Activated T-helper 2 cell treated with anti-CD3 and anti-CD28 coated beads, Interferon-gamma antibody, Interleukin-2, Interleukin-4, amounts not matched to agents 10 μg/mL and 5 μg/mL and 100 μg/mL, durations not matched to agents 14 hours and 24 hours and 36 hours (primary cell): Measurements from ENCODE around the gene CLIC1. TPM values are rescaled to one million over a fixed set of nuclear protein-coding genes. Genes with fewer than 3 reads are reported as not detected.
"Not testable (repeated sequence)": the region's sequence is repeated elsewhere in the genome, so short reads cannot be mapped to it uniquely, and the experiment has no call there.

Source experiments
- DNase-seq: peaks from one replicate; pipeline ENCODE4 v3.0.0; 2021; ENCODE audit warnings: low spot score
- H3K27ac Mint-ChIP-seq: one replicate; pipeline ENCODE4 v1.8.0; 2021; ENCODE audit warnings: mixed read lengths
- H3K27me3 Mint-ChIP-seq: one replicate; pipeline ENCODE4 v1.8.0; 2021; ENCODE audit warnings: low read depth, mixed read lengths
- H3K36me3 Mint-ChIP-seq: one replicate; pipeline ENCODE4 v1.8.0; 2021; ENCODE audit warnings: low read depth, mixed read lengths
- H3K4me1 Mint-ChIP-seq: one replicate; pipeline ENCODE4 v1.8.0; 2021; ENCODE audit warnings: low read depth, mixed read lengths
- H3K4me3 Mint-ChIP-seq: one replicate; pipeline ENCODE4 v1.8.0; 2021; ENCODE audit warnings: low read depth, mild to moderate bottlenecking, moderate library complexity, mixed read lengths
- H3K9me3 Mint-ChIP-seq: one replicate; pipeline ENCODE4 v1.8.0; 2021; ENCODE audit warnings: mixed read lengths
- intact Hi-C: fragments of 100-400 bp; cut with micrococcal nuclease; formaldehyde crosslinking; loops from one replicate; pipeline ENCODE4 v1.15.1; 2023
- total RNA-seq: library from RNA; stranded (reverse); gene quantifications from 2 replicates; pipeline ENCODE4 v1.2.3, GENCODE V29; 2022

CLIC1 gene
- total RNA-seq, 1 donor from 2014 or later = 412 TPM

- Mint-ChIP-seq H3K4me3 (no peak overlapping the region), H3K36me3 (no peaks in the 10 kb centered on the region), H3K27me3 (peaks cover 5% of the 10 kb centered on the region), H3K27ac (no peak overlapping the region), H3K9me3 (no peaks in the 10 kb centered on the region), H3K4me1 (peaks cover 7% of the 10 kb centered on the region)
- intact Hi-C loops = no loop called here
- no peak for DNase-seq
Measured at GRCh38 chr6:31720196-31720770, 16.0 kb downstream of the CLIC1 start.

- no peak for DNase-seq
- Mint-ChIP-seq H3K36me3 (no peaks in the 10 kb centered on the region), H3K27ac (no peak overlapping the region), H3K9me3 (no peaks in the 10 kb centered on the region), H3K4me3 (no peak overlapping the region), H3K27me3 (peaks cover 7% of the 10 kb centered on the region), H3K4me1 (peaks cover 7% of the 10 kb centered on the region)
- intact Hi-C loops = no loop called here
Measured at GRCh38 chr6:31719001-31719400, 17.3 kb downstream of the CLIC1 start.

- Mint-ChIP-seq H3K4me3 (no peak overlapping the region), H3K9me3 (no peaks in the 10 kb centered on the region), H3K36me3 (no peaks in the 10 kb centered on the region), H3K27ac (no peak overlapping the region), H3K4me1 (peaks cover 7% of the 10 kb centered on the region), H3K27me3 (peaks cover 8% of the 10 kb centered on the region)
- no peak for DNase-seq
- intact Hi-C loops = no loop called here
Measured at GRCh38 chr6:31718265-31718664, 18.1 kb downstream of the CLIC1 start.

- DNase-seq = no peak
- H3K9me3 Mint-ChIP-seq = no peaks in the 10 kb centered on the region
- no peak overlapping the region for H3K27ac Mint-ChIP-seq
- peaks cover 7% of the 10 kb centered on the region for H3K4me1 Mint-ChIP-seq
- intact Hi-C loops = no loop called here
- no peaks in the 10 kb centered on the region for H3K36me3 Mint-ChIP-seq
- no peak overlapping the region for H3K4me3 Mint-ChIP-seq
- peaks cover 11% of the 10 kb centered on the region for H3K27me3 Mint-ChIP-seq
Measured at GRCh38 chr6:31717499-31718222, 18.7 kb downstream of the CLIC1 start.

- Mint-ChIP-seq H3K4me3 (no peak within 1 kb of the TSS), H3K9me3 (no peaks in the 10 kb centered on the region), H3K36me3 (no peaks in the 10 kb centered on the region), H3K4me1 (peaks cover 9% of the 10 kb centered on the region), H3K27me3 (peaks cover 13% of the 10 kb centered on the region), H3K27ac (no peak within 1 kb of the TSS)
- intact Hi-C loops = no loop called here
- DNase-seq = no peak
Measured at GRCh38 chr6:31715022-31715958, 21.0 kb downstream of the CLIC1 start, which contains the start of gene LY6G6D. Gene LY6G6D (plus strand): TSS chr6:31715348. CDS start chr6:31715356, 8 bp downstream.

- no peak for DNase-seq
- Mint-ChIP-seq H3K27ac (no peak overlapping the region), H3K9me3 (no peaks in the 10 kb centered on the region), H3K27me3 (peaks cover 9% of the 10 kb centered on the region), H3K36me3 (no peaks in the 10 kb centered on the region), H3K4me3 (no peak overlapping the region), H3K4me1 (peaks cover 9% of the 10 kb centered on the region)
- intact Hi-C loops = no loop called here
Measured at GRCh38 chr6:31713991-31714684, 22.2 kb downstream of the CLIC1 start.

GRCh38 chr6:31713465-31713864 lies 22.9 kb downstream of the CLIC1 start:
- Mint-ChIP-seq H3K4me3 (no peak overlapping the region), H3K9me3 (no peaks in the 10 kb centered on the region), H3K36me3 (no peaks in the 10 kb centered on the region), H3K4me1 (peaks cover 9% of the 10 kb centered on the region), H3K27ac (no peak overlapping the region), H3K27me3 (peaks cover 9% of the 10 kb centered on the region)
- intact Hi-C loops = no loop called here
- no peak for DNase-seq

- Mint-ChIP-seq H3K4me3 (no peak overlapping the region), H3K36me3 (no peaks in the 10 kb centered on the region), H3K4me1 (peaks cover 9% of the 10 kb centered on the region), H3K27me3 (peaks cover 9% of the 10 kb centered on the region), H3K9me3 (no peaks in the 10 kb centered on the region), H3K27ac (no peak overlapping the region)
- no peak for DNase-seq
- intact Hi-C loops = no loop called here
Measured at GRCh38 chr6:31712296-31712695, 24.0 kb downstream of the CLIC1 start.

- H3K27ac Mint-ChIP-seq = no peak overlapping the region
- peaks cover 9% of the 10 kb centered on the region for H3K4me1 Mint-ChIP-seq
- DNase-seq = no peak
- H3K4me3 Mint-ChIP-seq = no peak overlapping the region
- intact Hi-C loops = no loop called here
- H3K27me3 Mint-ChIP-seq = peaks cover 9% of the 10 kb centered on the region
- no peaks in the 10 kb centered on the region for H3K9me3 Mint-ChIP-seq
- no peaks in the 10 kb centered on the region for H3K36me3 Mint-ChIP-seq
Measured at GRCh38 chr6:31711233-31711632, 25.1 kb downstream of the CLIC1 start.

- intact Hi-C loops = no loop called here
- Mint-ChIP-seq H3K27me3 (peaks cover 9% of the 10 kb centered on the region), H3K9me3 (no peaks in the 10 kb centered on the region), H3K4me1 (peaks cover 9% of the 10 kb centered on the region), H3K4me3 (no peak overlapping the region), H3K36me3 (no peaks in the 10 kb centered on the region), H3K27ac (no peak overlapping the region)
- no peak for DNase-seq
Measured at GRCh38 chr6:31710523-31711219, 25.7 kb downstream of the CLIC1 start.

GRCh38 chr6:31709157-31709556 lies 27.2 kb downstream of the CLIC1 start:
- H3K4me1 Mint-ChIP-seq, intact Hi-C loops, H3K27ac Mint-ChIP-seq, H3K9me3 Mint-ChIP-seq, DNase-seq, H3K36me3 Mint-ChIP-seq, H3K4me3 Mint-ChIP-seq, H3K27me3 Mint-ChIP-seq: not testable (repeated sequence)

GRCh38 chr6:31708224-31708623 lies 28.1 kb downstream of the CLIC1 start:
- Mint-ChIP-seq H3K27ac (no peak overlapping the region), H3K27me3 (peaks cover 6% of the 10 kb centered on the region), H3K4me1 (peaks cover 13% of the 10 kb centered on the region), H3K9me3 (no peaks in the 10 kb centered on the region), H3K36me3 (no peaks in the 10 kb centered on the region), H3K4me3 (no peak overlapping the region)
- intact Hi-C loops = no loop called here
- DNase-seq = no peak
